Measurements from ENCODE around the gene GLE1. TPM values are rescaled to one million over a fixed set of nuclear protein-coding genes. Genes with fewer than 3 reads are reported as not detected.
A peak's percentile ranks its signal among the peaks of the same experiment; 100 is the strongest.

The GLE1 gene
- total RNA-seq, 1 experiment from 2014 or later: 26.5 TPM

DNA sequence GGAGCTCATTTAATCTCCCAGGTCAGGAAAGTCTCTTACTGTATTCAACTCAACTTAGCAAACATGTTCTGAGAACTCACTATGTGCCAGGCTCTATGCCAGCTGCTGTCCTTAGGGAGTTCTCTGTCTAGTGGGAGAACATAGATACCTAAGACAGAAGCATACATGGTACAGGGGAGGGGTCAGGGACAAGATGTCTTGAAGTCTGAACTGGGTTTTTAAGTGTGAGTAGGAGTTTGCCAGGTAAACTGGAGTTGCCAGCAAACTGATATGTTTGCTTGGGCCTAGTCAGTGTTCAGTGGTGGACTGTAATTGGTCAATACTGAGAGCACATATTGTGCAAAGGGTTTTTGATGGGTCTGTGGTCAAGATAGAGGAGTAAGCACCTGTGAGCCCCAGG is 18.3 kb upstream of the GLE1 start:
- no peak overlapping the region for H3K27ac ChIP-seq (ENCODE audit: low read length)
- H3K9me2 ChIP-seq (replicated peaks; ENCODE audit: insufficient read depth, low read length): no peaks in the 10 kb centered on the region
- H2AFZ ChIP-seq (ENCODE audit: low read length): no peak overlapping the region
- peaks cover 32% of the 10 kb centered on the region for H3K36me3 ChIP-seq (ENCODE audit: insufficient read depth, low read length)
- no peaks in the 10 kb centered on the region for H4K20me1 ChIP-seq (ENCODE audit: insufficient read depth, low read depth, low read length)
- H3K79me2 ChIP-seq (ENCODE audit: low read length): no peaks in the 10 kb centered on the region
- no peaks in the 10 kb centered on the region for H3K4me1 ChIP-seq (ENCODE audit: low read length)
- no peak for DNase-seq
- H3K9me3 ChIP-seq (ENCODE audit: low read length): no peaks in the 10 kb centered on the region
- no peak overlapping the region for H3K9ac ChIP-seq (ENCODE audit: low read length)
- H3K27me3 ChIP-seq (ENCODE audit: low read length): no peaks in the 10 kb centered on the region
- H3K4me3 ChIP-seq (ENCODE audit: low read length): no peak overlapping the region
- H3K4me2 ChIP-seq (ENCODE audit: low read depth, low read length, poor library complexity, severe bottlenecking): no peak overlapping the region

DNA sequence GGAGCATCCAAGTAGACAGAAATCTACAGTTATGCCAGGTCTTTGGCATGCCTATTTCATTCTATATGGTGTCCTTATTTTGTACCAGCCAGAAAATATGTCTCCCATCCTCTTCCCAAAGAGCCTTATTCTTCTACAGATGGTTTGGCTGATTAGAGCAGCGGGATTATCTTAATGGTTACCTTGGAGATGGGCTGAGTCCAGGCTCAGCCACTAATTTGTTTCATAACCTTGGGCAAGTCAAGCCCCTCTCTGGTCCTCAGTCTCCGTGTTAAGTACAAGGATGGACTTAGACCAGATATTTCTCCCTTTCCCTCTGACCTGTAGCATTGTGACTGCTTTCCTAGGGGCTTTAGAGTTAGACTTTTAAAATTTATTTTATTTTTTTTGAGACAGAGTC is 11.1 kb upstream of the GLE1 start:
- H3K79me2 ChIP-seq (ENCODE audit: low read length): no peaks in the 10 kb centered on the region
- no peaks in the 10 kb centered on the region for H3K9me3 ChIP-seq (ENCODE audit: low read length)
- no peak overlapping the region for H3K4me2 ChIP-seq (ENCODE audit: low read depth, low read length, poor library complexity, severe bottlenecking)
- no peak overlapping the region for H3K4me3 ChIP-seq (ENCODE audit: low read length)
- no peaks in the 10 kb centered on the region for H4K20me1 ChIP-seq (ENCODE audit: insufficient read depth, low read depth, low read length)
- H3K9ac ChIP-seq (ENCODE audit: low read length): no peak overlapping the region
- no peak overlapping the region for H2AFZ ChIP-seq (ENCODE audit: low read length)
- H3K9me2 ChIP-seq (replicated peaks; ENCODE audit: insufficient read depth, low read length): no peaks in the 10 kb centered on the region
- no peak overlapping the region for H3K27ac ChIP-seq (ENCODE audit: low read length)
- H3K36me3 ChIP-seq (ENCODE audit: insufficient read depth, low read length): peaks cover 29% of the 10 kb centered on the region
- 0 out of 2 replicates have a peak, but pooled peaks cover 3% of the 10 kb centered on the region for H3K4me1 ChIP-seq (ENCODE audit: low read length)
- no peak for DNase-seq
- H3K27me3 ChIP-seq (ENCODE audit: low read length): no peaks in the 10 kb centered on the region

DNA sequence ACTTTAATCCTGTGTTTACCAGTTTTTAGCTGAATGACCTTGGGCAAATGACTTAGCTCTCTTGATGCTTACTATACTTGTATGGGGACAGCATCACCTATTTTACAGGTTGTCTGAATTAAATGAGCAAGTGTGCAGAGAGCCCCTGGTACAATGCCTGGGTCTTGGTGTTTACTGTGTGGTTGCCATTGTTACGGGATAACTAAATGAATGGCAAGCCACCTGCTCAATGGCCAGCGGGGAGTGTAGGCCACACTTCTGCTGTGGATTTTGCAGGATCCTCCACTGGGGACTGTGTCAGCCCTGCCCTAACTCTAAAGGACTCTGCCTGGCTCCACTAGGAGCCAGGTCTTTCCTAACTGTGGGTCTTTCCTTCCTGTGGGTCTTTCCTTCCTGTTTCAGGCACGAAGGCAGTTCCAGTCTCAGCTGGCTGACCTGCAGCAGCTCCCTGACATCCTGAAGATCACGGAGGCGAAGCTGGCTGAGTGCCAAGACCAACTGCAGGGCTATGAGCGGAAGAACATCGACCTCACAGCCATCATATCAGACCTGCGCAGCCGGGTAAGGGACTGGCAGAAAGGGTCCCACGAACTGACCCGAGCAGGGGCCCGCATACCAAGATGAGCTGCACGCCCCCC is 10.3 kb upstream of the GLE1 start:
- H3K27ac ChIP-seq (ENCODE audit: low read length): no peak overlapping the region
- 0 out of 2 replicates have a peak, but pooled peaks cover 3% of the 10 kb centered on the region for H3K4me1 ChIP-seq (ENCODE audit: low read length)
- H3K36me3 ChIP-seq (ENCODE audit: insufficient read depth, low read length): peaks cover 28% of the 10 kb centered on the region
- no peak for DNase-seq
- H3K4me3 ChIP-seq (ENCODE audit: low read length): no peak overlapping the region
- no peak overlapping the region for H3K4me2 ChIP-seq (ENCODE audit: low read depth, low read length, poor library complexity, severe bottlenecking)
- no peaks in the 10 kb centered on the region for H4K20me1 ChIP-seq (ENCODE audit: insufficient read depth, low read depth, low read length)
- H3K27me3 ChIP-seq (ENCODE audit: low read length): no peaks in the 10 kb centered on the region
- H2AFZ ChIP-seq (ENCODE audit: low read length): no peak overlapping the region
- H3K9me2 ChIP-seq (replicated peaks; ENCODE audit: insufficient read depth, low read length): no peaks in the 10 kb centered on the region
- no peaks in the 10 kb centered on the region for H3K9me3 ChIP-seq (ENCODE audit: low read length)
- no peaks in the 10 kb centered on the region for H3K79me2 ChIP-seq (ENCODE audit: low read length)
- no peak overlapping the region for H3K9ac ChIP-seq (ENCODE audit: low read length)

DNA sequence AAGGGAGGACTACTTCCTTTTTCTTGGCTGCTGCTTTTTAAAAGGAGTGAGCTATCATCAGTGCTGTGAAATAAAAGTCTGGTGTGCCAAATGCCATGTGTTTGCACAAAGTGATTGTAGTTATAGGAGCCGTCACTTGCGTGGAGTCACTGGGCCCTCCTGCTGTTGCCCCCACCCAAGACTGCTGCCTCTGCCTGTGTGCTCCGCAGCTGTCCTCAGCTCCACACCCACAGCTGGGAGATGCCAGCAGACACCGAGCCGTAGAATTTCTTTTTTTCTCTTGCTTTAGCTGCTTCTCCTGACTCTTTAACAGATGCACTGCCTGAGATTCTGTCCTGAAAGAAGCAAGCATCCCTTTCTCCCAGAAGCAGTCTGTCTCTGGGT is 9.8 kb upstream of the GLE1 start:
- DNase-seq: no peak
- Histone ChIP-seq H3K9me3 (ENCODE audit: low read length) (no peaks in the 10 kb centered on the region), H3K4me2 (ENCODE audit: low read depth, low read length, poor library complexity, severe bottlenecking) (no peak overlapping the region), H4K20me1 (ENCODE audit: insufficient read depth, low read depth, low read length) (no peaks in the 10 kb centered on the region), H3K9me2 (replicated peaks; ENCODE audit: insufficient read depth, low read length) (no peaks in the 10 kb centered on the region), H3K36me3 (ENCODE audit: insufficient read depth, low read length) (peaks cover 27% of the 10 kb centered on the region), H2AFZ (ENCODE audit: low read length) (no peak overlapping the region), H3K9ac (ENCODE audit: low read length) (no peak overlapping the region), H3K27ac (ENCODE audit: low read length) (no peak overlapping the region), H3K27me3 (ENCODE audit: low read length) (no peaks in the 10 kb centered on the region), H3K4me1 (ENCODE audit: low read length) (0 out of 2 replicates have a peak, but pooled peaks cover 3% of the 10 kb centered on the region), H3K79me2 (ENCODE audit: low read length) (no peaks in the 10 kb centered on the region), H3K4me3 (ENCODE audit: low read length) (no peak overlapping the region)

DNA sequence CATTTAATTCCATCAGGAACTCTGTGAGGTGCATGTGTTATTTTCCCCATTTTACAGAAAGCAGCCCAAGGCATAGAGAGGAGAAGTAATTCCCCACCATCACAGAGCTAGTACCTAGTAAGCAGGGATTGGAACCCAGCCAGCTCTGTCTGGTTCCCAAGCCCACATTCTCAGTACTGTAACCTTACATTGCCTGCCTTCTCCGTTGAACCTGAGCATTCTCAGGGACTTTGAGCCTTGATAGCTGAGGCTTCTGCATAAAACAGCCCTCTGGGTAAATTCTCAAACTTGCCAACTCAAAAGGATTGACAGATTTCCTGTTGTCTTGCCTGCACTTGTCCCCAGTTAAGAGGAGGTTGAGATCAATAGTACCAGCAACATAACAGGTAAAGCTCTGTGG is 9.2 kb upstream of the GLE1 start:
- Histone ChIP-seq H3K79me2 (ENCODE audit: low read length) (no peaks in the 10 kb centered on the region), H3K4me2 (ENCODE audit: low read depth, low read length, poor library complexity, severe bottlenecking) (no peak overlapping the region), H3K36me3 (ENCODE audit: insufficient read depth, low read length) (peaks cover 26% of the 10 kb centered on the region), H3K9me3 (ENCODE audit: low read length) (no peaks in the 10 kb centered on the region), H3K4me3 (ENCODE audit: low read length) (no peak overlapping the region), H3K4me1 (ENCODE audit: low read length) (0 out of 2 replicates have a peak, but pooled peaks cover 3% of the 10 kb centered on the region), H3K9me2 (replicated peaks; ENCODE audit: insufficient read depth, low read length) (no peaks in the 10 kb centered on the region), H3K9ac (ENCODE audit: low read length) (no peak overlapping the region), H2AFZ (ENCODE audit: low read length) (no peak overlapping the region), H4K20me1 (ENCODE audit: insufficient read depth, low read depth, low read length) (no peaks in the 10 kb centered on the region), H3K27me3 (ENCODE audit: low read length) (no peaks in the 10 kb centered on the region), H3K27ac (ENCODE audit: low read length) (no peak overlapping the region)
- no peak for DNase-seq

DNA sequence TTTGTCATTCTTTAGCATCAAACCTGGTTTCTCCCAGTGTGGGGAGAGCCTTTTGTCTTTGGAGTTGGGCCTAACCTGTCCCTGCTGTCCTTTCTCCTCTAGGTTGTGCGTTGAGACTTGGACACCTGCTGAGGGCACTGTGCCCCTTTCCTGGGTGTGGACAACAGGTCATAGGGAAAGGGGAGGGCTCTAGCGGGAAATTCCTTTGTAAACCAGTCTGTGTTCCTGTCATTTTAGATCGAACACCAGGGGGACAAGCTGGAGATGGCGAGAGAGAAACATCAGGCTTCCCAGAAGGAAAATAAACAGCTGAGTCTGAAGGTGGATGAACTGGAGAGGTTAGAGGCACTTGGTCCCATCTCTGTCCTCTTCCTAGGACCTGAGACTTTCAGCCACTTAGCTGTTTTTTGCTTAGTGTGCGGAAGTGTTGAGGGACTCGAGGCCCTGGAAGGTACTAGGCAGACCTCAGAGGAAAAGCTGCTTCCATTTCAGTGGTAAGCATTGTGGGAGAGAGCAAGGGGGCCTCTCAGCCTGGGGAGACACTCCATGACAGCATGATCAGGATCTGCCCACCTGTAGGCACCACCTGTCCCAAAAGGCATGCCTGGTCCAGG is 8.6 kb upstream of the GLE1 start:
- no peak for DNase-seq
- Histone ChIP-seq H3K4me3 (ENCODE audit: low read length) (no peak overlapping the region), H3K4me1 (ENCODE audit: low read length) (0 out of 2 replicates have a peak, but pooled peaks cover 3% of the 10 kb centered on the region), H3K9ac (ENCODE audit: low read length) (no peak overlapping the region), H3K36me3 (ENCODE audit: insufficient read depth, low read length) (peaks cover 23% of the 10 kb centered on the region; the same call in 1 of the 2 replicates), H3K9me2 (replicated peaks; ENCODE audit: insufficient read depth, low read length) (no peaks in the 10 kb centered on the region), H3K27me3 (ENCODE audit: low read length) (no peaks in the 10 kb centered on the region), H3K79me2 (ENCODE audit: low read length) (no peaks in the 10 kb centered on the region), H3K27ac (ENCODE audit: low read length) (no peak overlapping the region), H4K20me1 (ENCODE audit: insufficient read depth, low read depth, low read length) (no peaks in the 10 kb centered on the region), H3K4me2 (ENCODE audit: low read depth, low read length, poor library complexity, severe bottlenecking) (no peak overlapping the region), H2AFZ (ENCODE audit: low read length) (no peak overlapping the region), H3K9me3 (ENCODE audit: low read length) (no peaks in the 10 kb centered on the region)

DNA sequence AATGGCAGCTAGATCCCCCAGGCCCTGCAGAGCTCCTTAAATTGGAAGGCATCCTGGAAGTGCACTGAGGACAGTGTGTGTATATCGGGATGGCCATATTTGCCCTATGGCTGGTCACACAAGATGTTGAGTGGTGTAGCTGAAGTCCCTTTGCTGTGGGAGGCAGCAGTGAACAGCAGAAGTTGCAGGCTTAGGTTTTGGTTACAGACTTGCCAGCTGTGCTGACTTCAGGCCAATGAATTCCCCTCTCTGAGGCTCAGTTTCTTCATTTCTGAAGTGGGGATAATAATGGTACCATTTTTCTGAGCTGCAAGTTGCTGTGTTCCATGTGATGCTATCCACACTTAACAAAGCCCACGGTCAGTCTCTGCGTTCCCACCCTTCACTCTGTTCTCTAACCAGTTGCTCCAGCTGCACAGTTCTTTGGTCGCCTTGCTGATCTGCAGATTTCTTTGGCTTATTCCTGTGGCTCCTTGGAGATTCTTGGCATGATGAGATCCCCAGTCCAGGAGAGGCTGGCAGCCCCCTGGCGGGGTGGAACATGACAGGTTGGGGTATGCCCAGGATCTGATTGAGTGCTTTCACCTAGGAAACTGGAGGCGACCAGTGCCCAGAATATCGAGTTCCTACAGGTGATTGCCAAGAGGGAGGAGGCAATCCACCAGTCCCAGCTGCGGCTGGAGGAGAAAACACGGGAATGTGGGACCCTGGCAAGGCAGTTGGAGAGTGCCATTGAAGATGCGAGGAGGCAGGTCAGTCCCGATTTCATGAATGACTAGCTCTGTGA is 6.5 kb upstream of the GLE1 start:
- no peaks in the 10 kb centered on the region for H3K9me2 ChIP-seq (replicated peaks; ENCODE audit: insufficient read depth, low read length)
- H3K27ac ChIP-seq (ENCODE audit: low read length): no peak overlapping the region
- H3K9ac ChIP-seq (ENCODE audit: low read length): no peak overlapping the region
- H4K20me1 ChIP-seq (ENCODE audit: insufficient read depth, low read depth, low read length): no peaks in the 10 kb centered on the region
- H3K36me3 ChIP-seq (ENCODE audit: insufficient read depth, low read length): peaks cover 17% of the 10 kb centered on the region; the same call in 1 of the 2 replicates
- no peaks in the 10 kb centered on the region for H3K9me3 ChIP-seq (ENCODE audit: low read length)
- no peaks in the 10 kb centered on the region for H3K27me3 ChIP-seq (ENCODE audit: low read length)
- no peak overlapping the region for H3K4me3 ChIP-seq (ENCODE audit: low read length)
- H3K4me1 ChIP-seq (ENCODE audit: low read length): 0 out of 2 replicates have a peak, but pooled peaks cover 3% of the 10 kb centered on the region
- H2AFZ ChIP-seq (ENCODE audit: low read length): no peak overlapping the region
- H3K4me2 ChIP-seq (ENCODE audit: low read depth, low read length, poor library complexity, severe bottlenecking): no peak overlapping the region
- DNase-seq: peak; percentile 29
- H3K79me2 ChIP-seq (ENCODE audit: low read length): no peaks in the 10 kb centered on the region

DNA sequence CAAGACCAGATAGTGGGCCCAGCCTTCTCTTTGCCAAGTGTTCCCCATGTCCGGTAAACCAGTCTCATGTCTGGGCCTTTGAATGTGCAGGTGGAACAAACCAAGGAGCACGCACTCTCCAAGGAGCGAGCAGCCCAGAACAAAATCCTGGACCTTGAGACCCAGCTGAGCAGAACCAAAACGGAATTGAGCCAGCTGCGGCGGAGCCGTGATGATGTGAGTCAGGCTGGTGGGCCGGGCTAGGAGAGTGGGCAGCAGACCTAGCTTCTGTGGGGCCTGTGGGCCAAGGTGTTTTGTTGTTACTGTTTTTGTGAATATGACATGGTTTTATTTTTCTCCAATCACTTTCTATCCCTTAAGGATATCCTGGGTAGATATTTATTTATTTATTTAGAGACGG is 5.6 kb upstream of the GLE1 start:
- H3K4me2 ChIP-seq (ENCODE audit: low read depth, low read length, poor library complexity, severe bottlenecking): no peak overlapping the region
- H3K9me3 ChIP-seq (ENCODE audit: low read length): no peaks in the 10 kb centered on the region
- no peak overlapping the region for H3K9ac ChIP-seq (ENCODE audit: low read length)
- H3K4me1 ChIP-seq (ENCODE audit: low read length): peaks cover 10% of the 10 kb centered on the region
- DNase-seq: peak; percentile 36
- no peak overlapping the region for H3K4me3 ChIP-seq (ENCODE audit: low read length)
- H3K27ac ChIP-seq (ENCODE audit: low read length): no peak overlapping the region
- no peaks in the 10 kb centered on the region for H4K20me1 ChIP-seq (ENCODE audit: insufficient read depth, low read depth, low read length)
- H3K9me2 ChIP-seq (replicated peaks; ENCODE audit: insufficient read depth, low read length): no peaks in the 10 kb centered on the region
- no peaks in the 10 kb centered on the region for H3K27me3 ChIP-seq (ENCODE audit: low read length)
- no peaks in the 10 kb centered on the region for H3K79me2 ChIP-seq (ENCODE audit: low read length)
- H2AFZ ChIP-seq (ENCODE audit: low read length): no peak overlapping the region
- H3K36me3 ChIP-seq (ENCODE audit: insufficient read depth, low read length): peaks cover 17% of the 10 kb centered on the region; the same call in 1 of the 2 replicates

All from Karpas-422 (cell line).